MCF 10A (cell line): ENCODE data around the gene TACSTD2. TPM values are rescaled to one million over a fixed set of nuclear protein-coding genes. Genes with fewer than 3 reads are reported as not detected.
A peak's percentile ranks its signal among the peaks of the same experiment; 100 is the strongest.

Source experiments
- BruUV-seq: library from RNA; stranded (reverse); fragments of 400-500 nt; replicated peaks from 2 replicates; lab custom pipeline; 2021; lab: Mats Ljungman, UMichigan
- CTCF ChIA-PET: fragments of 300-600 bp; sonication (Branson Sonifier 250); formaldehyde crosslinking; extraction: SDS; loops from one replicate; lab custom pipeline; 2021; ENCODE audit warnings: antibody characterized with exemption, inconsistent platforms; lab: Yijun Ruan, JAX
- POLR2A ChIA-PET: fragments of 300-600, 350-650 bp; sonication (Branson Sonifier 250); formaldehyde crosslinking; extraction: SDS; loops from one replicate; lab custom pipeline; 2020; ENCODE audit warnings: antibody characterized with exemption, inconsistent platforms; lab: Yijun Ruan, JAX
- DNase-seq: peaks from one replicate; pipeline ENCODE4 v3.0.0-alpha.2; 2018; ENCODE audit not compliant: unreplicated experiment
- H3K27ac Mint-ChIP-seq: one replicate; pipeline ENCODE4 v1.8.0; 2022; ENCODE audit warnings: mild to moderate bottlenecking, low read depth, mixed read lengths; ENCODE audit not compliant: unreplicated experiment
- H3K27me3 Mint-ChIP-seq: one replicate; pipeline ENCODE4 v1.8.0; 2022; ENCODE audit warnings: mixed read lengths; ENCODE audit not compliant: insufficient read depth, unreplicated experiment
- H3K36me3 Mint-ChIP-seq: one replicate; pipeline ENCODE4 v1.8.0; 2022; ENCODE audit warnings: mild to moderate bottlenecking, moderate library complexity, mixed read lengths; ENCODE audit not compliant: insufficient read depth, unreplicated experiment
- H3K4me1 Mint-ChIP-seq: one replicate; pipeline ENCODE4 v1.8.0; 2022; ENCODE audit warnings: mixed read lengths; ENCODE audit not compliant: insufficient read depth, unreplicated experiment
- H3K4me3 Mint-ChIP-seq: one replicate; pipeline ENCODE4 v1.8.0; 2022; ENCODE audit warnings: mild to moderate bottlenecking, moderate library complexity, mixed read lengths; ENCODE audit not compliant: unreplicated experiment
- H3K9me3 Mint-ChIP-seq: one replicate; pipeline ENCODE4 v1.8.0; 2022; ENCODE audit warnings: mixed read lengths; ENCODE audit not compliant: unreplicated experiment
- intact Hi-C: fragments of 100-400 bp; cut with micrococcal nuclease; formaldehyde crosslinking; loops from 2 replicates; pipeline ENCODE4 v1.14.1; 2022
- total RNA-seq: library from RNA; stranded (reverse); gene quantifications from 2 replicates; pipeline ENCODE4 v1.2.3, GENCODE V29; 2022
- TF ChIP-seq, protein P1 (sequence below): fragments of 200-600 bp; IDR thresholded peaks from one replicate; pipeline ENCODE4 v1.8.0; 2022; ENCODE audit warnings: antibody characterized with exemption, mild to moderate bottlenecking; ENCODE audit not compliant: unreplicated experiment

Gene TACSTD2
- total RNA-seq, 1 experiment from 2014 or later = 14.8 TPM

DNA sequence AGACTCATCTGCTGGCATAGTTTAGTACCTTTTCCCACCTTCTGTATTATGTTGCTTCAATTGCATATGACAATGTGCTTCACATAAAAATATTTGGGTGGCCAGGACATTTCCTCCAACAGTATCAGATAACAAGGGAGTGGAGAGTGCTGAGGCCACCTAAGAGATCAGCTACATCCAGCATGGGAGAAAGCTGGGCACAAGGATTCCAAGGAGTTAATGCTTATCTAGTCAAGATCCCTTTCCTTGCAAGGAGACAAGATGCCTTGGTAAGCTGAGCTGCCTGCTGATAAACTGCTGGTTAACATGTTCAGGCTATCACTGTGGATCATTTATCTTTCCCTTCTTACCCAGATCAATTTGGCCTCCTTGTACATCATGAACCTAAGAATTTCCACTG lies 5.4 kb downstream of the TACSTD2 start:
- peak overlapping the region; percentile 70 for H3K27ac Mint-ChIP-seq
- CTCF ChIA-PET = interaction anchor here (0.9 to 5.3 kb wide), 4 partner anchors 20 to 80 kb away, joined by 3 to 58 read pairs (median 30); partner anchors contain the start of gene OMA1
- POLR2A ChIA-PET = interaction anchor here (1.0 to 9.8 kb wide), 11 partner anchors 9 to 1190 kb away, joined by 3 to 151 read pairs (median 17); partner anchors contain the start of gene OMA1
- intact Hi-C loops = no loop called here
- H3K4me3 Mint-ChIP-seq = no peak overlapping the region
- no TSS peak for BruUV-seq
- DNase-seq = no peak
- H3K4me1 Mint-ChIP-seq = peaks cover 32% of the 10 kb centered on the region
- H3K27me3 Mint-ChIP-seq = no peaks in the 10 kb centered on the region
- no peaks in the 10 kb centered on the region for H3K36me3 Mint-ChIP-seq
- no peaks in the 10 kb centered on the region for H3K9me3 Mint-ChIP-seq
- TF ChIP-seq, protein P1, sequence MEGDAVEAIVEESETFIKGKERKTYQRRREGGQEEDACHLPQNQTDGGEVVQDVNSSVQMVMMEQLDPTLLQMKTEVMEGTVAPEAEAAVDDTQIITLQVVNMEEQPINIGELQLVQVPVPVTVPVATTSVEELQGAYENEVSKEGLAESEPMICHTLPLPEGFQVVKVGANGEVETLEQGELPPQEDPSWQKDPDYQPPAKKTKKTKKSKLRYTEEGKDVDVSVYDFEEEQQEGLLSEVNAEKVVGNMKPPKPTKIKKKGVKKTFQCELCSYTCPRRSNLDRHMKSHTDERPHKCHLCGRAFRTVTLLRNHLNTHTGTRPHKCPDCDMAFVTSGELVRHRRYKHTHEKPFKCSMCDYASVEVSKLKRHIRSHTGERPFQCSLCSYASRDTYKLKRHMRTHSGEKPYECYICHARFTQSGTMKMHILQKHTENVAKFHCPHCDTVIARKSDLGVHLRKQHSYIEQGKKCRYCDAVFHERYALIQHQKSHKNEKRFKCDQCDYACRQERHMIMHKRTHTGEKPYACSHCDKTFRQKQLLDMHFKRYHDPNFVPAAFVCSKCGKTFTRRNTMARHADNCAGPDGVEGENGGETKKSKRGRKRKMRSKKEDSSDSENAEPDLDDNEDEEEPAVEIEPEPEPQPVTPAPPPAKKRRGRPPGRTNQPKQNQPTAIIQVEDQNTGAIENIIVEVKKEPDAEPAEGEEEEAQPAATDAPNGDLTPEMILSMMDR = no peak

DNA sequence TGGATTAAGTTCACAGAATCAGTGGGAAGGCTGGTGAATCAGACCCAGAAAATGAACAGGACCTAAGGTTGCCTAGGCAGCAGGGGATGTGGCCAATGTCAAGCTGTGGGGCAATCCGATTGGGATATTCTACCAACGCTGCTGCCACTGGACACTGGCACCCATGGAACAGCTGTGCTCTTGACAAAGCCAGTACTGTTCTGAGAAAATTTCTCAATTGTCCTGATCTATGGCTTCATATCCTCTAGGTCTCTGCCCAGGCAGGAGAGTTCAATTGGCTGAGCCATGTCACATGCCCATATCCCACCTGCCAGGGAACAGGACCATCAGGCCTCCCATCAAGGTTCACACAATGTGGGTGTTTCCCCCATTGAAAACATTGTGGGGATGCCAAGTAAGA lies 6.2 kb downstream of the TACSTD2 start:
- BruUV-seq = no TSS peak
- Mint-ChIP-seq H3K4me3 (no peak overlapping the region), H3K9me3 (no peaks in the 10 kb centered on the region), H3K4me1 (peaks cover 32% of the 10 kb centered on the region), H3K27me3 (no peaks in the 10 kb centered on the region), H3K36me3 (no peaks in the 10 kb centered on the region), H3K27ac (peak overlapping the region; percentile 69)
- DNase-seq = no peak
- CTCF ChIA-PET = interaction anchor here (5.3 kb wide), 2 partner anchors 23 to 81 kb away, joined by 46 to 58 read pairs; partner anchors contain the start of gene OMA1
- POLR2A ChIA-PET = interaction anchor here (1.0 to 9.8 kb wide), 4 partner anchors 14 to 1191 kb away, joined by 3 to 151 read pairs (median 49); partner anchors contain the start of gene OMA1
- intact Hi-C loops = no loop called here
- TF ChIP-seq, protein P1 = no peak

DNA sequence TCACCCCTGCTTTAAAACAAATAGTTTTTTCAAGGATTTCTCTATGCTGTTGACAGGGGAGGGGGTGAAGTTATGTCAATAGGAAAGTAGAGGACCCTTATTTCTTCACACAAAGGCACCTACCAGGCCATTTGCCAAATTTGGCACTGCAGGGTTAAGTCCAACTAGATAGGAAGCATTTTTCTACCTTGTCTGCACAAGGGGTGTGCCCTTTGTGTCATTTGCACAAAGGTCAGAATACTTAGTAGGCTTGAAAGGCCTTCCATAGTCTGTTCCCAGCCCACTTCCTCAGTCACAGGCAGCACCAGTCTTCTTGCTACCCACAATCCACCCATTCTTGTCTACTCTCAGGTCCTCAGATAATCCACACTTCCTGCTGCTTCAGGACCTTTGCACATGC lies 7.0 kb downstream of the TACSTD2 start:
- Mint-ChIP-seq H3K27ac (peak overlapping the region; percentile 69), H3K4me3 (no peak overlapping the region), H3K36me3 (peaks cover under 1% of the 10 kb centered on the region), H3K4me1 (peaks cover 32% of the 10 kb centered on the region), H3K9me3 (no peaks in the 10 kb centered on the region), H3K27me3 (no peaks in the 10 kb centered on the region)
- ChIA-PET POLR2A (interaction anchor here (0.6 kb wide), 1 partner anchor 24 kb away, joined by 5 read pairs; the partner anchor contains the start of gene OMA1), CTCF (interaction anchor here (1.9 to 5.3 kb wide), 2 partner anchors 23 kb away, joined by 8 to 58 read pairs; partner anchors contain the start of gene OMA1)
- TF ChIP-seq, protein P1 = no peak
- DNase-seq = no peak
- intact Hi-C loops = no loop called here
- BruUV-seq = no TSS peak

DNA sequence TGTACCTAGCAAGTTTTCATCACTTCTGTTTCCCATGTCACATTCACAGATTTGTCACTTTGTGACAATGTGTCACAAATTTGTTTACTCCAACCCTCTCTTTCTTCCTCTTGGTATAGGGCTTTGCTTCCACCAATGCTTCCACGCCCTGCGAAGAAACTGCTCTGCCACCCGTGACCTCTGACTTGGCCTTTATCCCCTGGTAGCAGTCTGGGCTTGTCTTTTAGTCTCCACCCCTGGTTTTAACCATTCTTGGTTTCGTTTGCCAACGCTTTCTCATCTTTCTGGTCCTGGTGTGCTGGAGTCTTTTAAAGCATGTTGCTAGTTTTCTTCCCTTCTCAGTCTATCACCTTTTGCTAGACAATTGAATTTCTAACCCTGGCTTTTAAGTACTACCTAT lies 8.1 kb downstream of the TACSTD2 start:
- TF ChIP-seq, protein P1 = no peak
- intact Hi-C loops = no loop called here
- no TSS peak for BruUV-seq
- Mint-ChIP-seq H3K4me3 (no peak overlapping the region), H3K27ac (no peak overlapping the region), H3K27me3 (no peaks in the 10 kb centered on the region), H3K36me3 (peaks cover 6% of the 10 kb centered on the region), H3K4me1 (peaks cover 26% of the 10 kb centered on the region), H3K9me3 (no peaks in the 10 kb centered on the region)
- POLR2A ChIA-PET = interaction anchor here (1.0 to 2.2 kb wide), 4 partner anchors 16 to 49 kb away, joined by 3 to 7 read pairs (median 6); no protein-coding TSS in a partner anchor
- no peak for DNase-seq
- CTCF ChIA-PET = interaction anchor here (0.5 to 1.9 kb wide), 9 partner anchors 13 to 1749 kb away, joined by 3 to 8 read pairs (median 4); no protein-coding TSS in a partner anchor
